ENCODE results near the gene IDH3A. TPM values are rescaled to one million over a fixed set of nuclear protein-coding genes. Genes with fewer than 3 reads are reported as not detected.

The IDH3A gene
- total RNA-seq, result 43.3 and 56.2 TPM in 2 replicates

GRCh38 chr15:78149068-78149804 is at the start of gene IDH3A:
Gene IDH3A, plus strand, starts transcription at chr15:78149362. Its CDS starts 42 bp downstream, at chr15:78149404.

GRCh38 chr15:78131295-78132061 is 17.7 kb upstream of the IDH3A start, which contains the start of gene CIB2:
Gene CIB2, minus strand, starts transcription at chr15:78131445. Its CDS starts 230 bp downstream, at chr15:78131215.

Other genes with a start within 250 kb of the IDH3A start
- 50.7 and 58.5 TPM in 2 replicates for gene TBC1D2B, start 71.7 kb upstream of the IDH3A start, total RNA-seq
- not detected in 2 replicates for gene SH2D7, start 56.8 kb upstream of the IDH3A start, total RNA-seq
- gene CIB2, start 17.9 kb upstream of the IDH3A start, total RNA-seq, result 2.8 and 3.6 TPM in 2 replicates
- gene ACSBG1, start 85.2 kb downstream of the IDH3A start, total RNA-seq, result not detected in 2 replicates
- 3.4 and 4.0 TPM in 2 replicates for gene DNAJA4, start 115.2 kb downstream of the IDH3A start, total RNA-seq
- 41.2 and 48.3 TPM in 2 replicates for gene SKIC8, start 150.2 kb downstream of the IDH3A start, total RNA-seq
- gene CRABP1, start 191.0 kb downstream of the IDH3A start, total RNA-seq, result not detected in 2 replicates